ENCODE measurements around the gene LZTR1.
"Not testable (repeated sequence)": the region's sequence is repeated elsewhere in the genome, so short reads cannot be mapped to it uniquely, and the experiment has no call there.

Gene LZTR1

DNA sequence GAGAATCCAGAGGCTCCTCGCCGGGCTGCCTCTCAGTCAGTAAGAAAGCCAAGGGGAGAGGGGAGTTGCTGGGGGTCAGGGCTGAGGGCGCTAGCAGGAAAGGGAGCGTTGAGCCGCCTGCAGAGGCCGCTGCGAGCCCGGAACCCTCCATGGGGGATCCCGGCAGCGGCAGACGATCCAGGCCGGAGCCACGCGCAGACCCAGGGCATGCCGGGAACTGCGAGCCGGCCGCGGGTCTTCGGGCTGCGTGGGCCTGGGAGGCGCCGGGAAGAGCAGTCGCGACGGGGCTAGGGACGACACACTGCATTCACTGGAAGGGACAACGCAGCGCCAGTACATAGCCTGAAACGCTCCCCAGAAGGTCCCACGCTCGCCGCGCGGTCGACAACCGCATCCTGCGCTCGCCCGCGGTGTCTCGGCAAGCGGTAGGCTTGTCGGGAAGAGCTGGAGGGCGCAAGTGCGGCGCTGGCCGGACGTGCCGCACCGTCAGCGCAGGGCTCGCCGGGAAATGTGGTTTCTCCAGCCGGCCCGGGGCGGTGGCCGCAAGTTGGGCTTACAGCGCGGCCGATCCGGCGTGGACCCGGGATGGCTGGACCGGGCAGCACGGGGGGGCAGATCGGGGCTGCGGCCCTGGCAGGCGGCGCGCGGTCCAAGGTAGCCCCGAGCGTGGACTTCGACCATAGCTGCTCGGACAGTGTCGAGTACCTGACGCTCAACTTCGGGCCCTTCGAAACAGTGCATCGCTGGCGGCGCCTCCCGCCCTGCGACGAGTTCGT, at the start of gene LZTR1:
Gene LZTR1 (plus strand): TSS at position 511 of the 776 bp plus-strand sequence. CDS start 75 bp downstream, at position 586.
- Histone ChIP-seq H3K27me3 (ENCODE audit: insufficient read depth, low read length) (no peaks in the 10 kb centered on the region), H3K4me3 (ENCODE audit: low read length) (peak within 1 kb of the TSS; percentile 86), H3K36me3 (ENCODE audit: insufficient read depth, low read length) (peaks cover 18% of the 10 kb centered on the region), H2AFZ (ENCODE audit: low read depth, low read length) (peak within 1 kb of the TSS; percentile 81), H3K4me1 (ENCODE audit: insufficient read depth, low read length) (peaks cover 11% of the 10 kb centered on the region), H3K9me3 (ENCODE audit: low read length) (no peaks in the 10 kb centered on the region)

GRCh38 chr22:20933910-20934309, 48.2 kb upstream of the LZTR1 start:
- Histone ChIP-seq H3K4me1 (ENCODE audit: insufficient read depth, low read length) (no peaks in the 10 kb centered on the region), H3K36me3 (ENCODE audit: insufficient read depth, low read length) (peaks cover 44% of the 10 kb centered on the region), H3K4me3 (ENCODE audit: low read length) (no peak overlapping the region), H3K9me3 (ENCODE audit: low read length) (no peaks in the 10 kb centered on the region), H3K27me3 (ENCODE audit: insufficient read depth, low read length) (no peaks in the 10 kb centered on the region), H2AFZ (ENCODE audit: low read depth, low read length) (no peak overlapping the region)

- not testable (repeated sequence) for H3K4me1 ChIP-seq (ENCODE audit: insufficient read depth, low read length); H3K4me3 ChIP-seq (ENCODE audit: low read length); H3K9me3 ChIP-seq (ENCODE audit: low read length); H3K27me3 ChIP-seq (ENCODE audit: insufficient read depth, low read length); H2AFZ ChIP-seq (ENCODE audit: low read depth, low read length)
- peaks cover 45% of the 10 kb centered on the region for H3K36me3 ChIP-seq (ENCODE audit: insufficient read depth, low read length)
Measured at GRCh38 chr22:20935049-20935448, 47.0 kb upstream of the LZTR1 start.

DNA sequence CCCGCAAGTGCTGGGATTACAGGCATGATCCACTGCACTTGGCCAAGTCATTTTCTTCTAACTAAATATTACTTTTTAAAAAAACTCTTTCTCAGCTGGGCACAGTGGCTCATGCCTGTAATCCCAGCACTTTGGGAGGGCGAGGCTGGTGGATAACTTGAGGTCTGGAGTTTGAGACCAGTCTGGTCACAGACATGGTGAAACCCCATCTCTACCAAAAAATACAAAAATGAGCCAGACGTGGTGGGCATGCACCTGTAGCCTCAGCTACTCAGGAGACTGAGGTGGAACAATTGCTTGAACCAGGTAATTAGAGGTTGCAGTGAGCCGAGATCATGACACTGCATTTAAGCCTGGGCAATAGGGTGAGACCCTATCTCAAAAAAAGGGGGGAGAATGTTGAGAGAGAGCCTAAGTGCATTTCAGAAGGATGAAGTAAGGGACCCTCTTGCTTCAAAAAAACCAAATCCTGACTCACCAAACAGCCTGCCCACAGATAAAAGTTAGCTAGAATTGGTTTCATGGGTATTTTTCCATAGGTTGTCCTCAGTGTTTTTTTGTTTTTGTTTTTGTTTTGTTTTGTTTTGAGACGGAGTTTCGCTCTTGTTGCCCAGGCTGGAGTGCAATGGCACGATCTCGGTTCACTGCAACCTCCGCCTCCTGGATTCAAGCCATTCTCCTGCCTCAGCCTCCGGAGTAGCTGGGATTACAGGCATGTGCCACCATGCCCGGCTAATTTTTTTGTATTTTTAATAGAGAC, 46.1 kb upstream of the LZTR1 start:
- not testable (repeated sequence) for H2AFZ ChIP-seq (ENCODE audit: low read depth, low read length); H3K27me3 ChIP-seq (ENCODE audit: insufficient read depth, low read length); H3K4me1 ChIP-seq (ENCODE audit: insufficient read depth, low read length); H3K4me3 ChIP-seq (ENCODE audit: low read length); H3K9me3 ChIP-seq (ENCODE audit: low read length)
- H3K36me3 ChIP-seq (ENCODE audit: insufficient read depth, low read length) = peaks cover 47% of the 10 kb centered on the region

DNA sequence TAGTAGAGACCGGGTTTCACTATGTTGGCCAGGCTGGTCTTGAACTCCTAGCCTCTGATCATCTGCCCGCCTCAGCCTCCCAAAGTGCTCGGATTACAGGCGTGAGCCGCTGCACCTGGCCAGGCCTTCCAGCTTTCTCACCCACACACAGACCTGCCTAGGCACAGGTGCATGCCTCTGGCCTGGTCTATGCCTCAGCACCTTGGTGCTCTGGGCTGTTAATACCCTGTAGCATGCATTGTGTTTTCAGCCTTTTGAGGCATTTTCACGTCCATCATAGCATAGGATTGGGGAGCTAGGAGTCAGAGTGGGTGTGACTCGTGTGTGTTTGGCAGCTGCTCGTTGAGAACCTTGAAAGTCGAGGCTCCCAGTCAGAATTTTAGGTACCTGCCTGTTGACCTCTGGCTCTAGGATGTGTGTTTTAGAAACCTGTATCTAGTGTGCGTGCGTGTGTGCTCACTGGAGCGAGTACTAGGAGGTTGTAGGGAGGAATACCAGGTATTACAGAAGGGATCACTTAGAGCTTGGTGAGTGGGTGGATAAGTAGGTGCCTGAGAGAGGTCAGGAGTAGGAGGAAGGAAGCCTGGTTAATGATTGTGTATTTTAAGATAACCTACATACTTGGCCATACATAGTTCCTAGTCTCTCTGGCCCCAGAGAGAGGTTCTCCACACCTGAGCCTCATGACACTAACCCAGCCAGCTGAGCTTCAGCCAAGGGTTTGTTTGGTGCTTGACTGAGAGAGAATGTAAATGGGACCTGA, 44.9 kb upstream of the LZTR1 start:
- H3K36me3 ChIP-seq (ENCODE audit: insufficient read depth, low read length) = peaks cover 50% of the 10 kb centered on the region

GRCh38 chr22:20937794-20938671, 44.1 kb upstream of the LZTR1 start:
- Histone ChIP-seq H3K9me3 (ENCODE audit: low read length) (no peaks in the 10 kb centered on the region), H3K36me3 (ENCODE audit: insufficient read depth, low read length) (peaks cover 50% of the 10 kb centered on the region), H3K27me3 (ENCODE audit: insufficient read depth, low read length) (no peaks in the 10 kb centered on the region), H2AFZ (ENCODE audit: low read depth, low read length) (no peak overlapping the region), H3K4me3 (ENCODE audit: low read length) (no peak overlapping the region), H3K4me1 (ENCODE audit: insufficient read depth, low read length) (no peaks in the 10 kb centered on the region)

More for the DNA sequence above, 44.9 kb upstream of the LZTR1 start:
- H3K4me1 ChIP-seq (ENCODE audit: insufficient read depth, low read length) = no peaks in the 10 kb centered on the region
- no peaks in the 10 kb centered on the region for H3K27me3 ChIP-seq (ENCODE audit: insufficient read depth, low read length)
- no peak overlapping the region for H2AFZ ChIP-seq (ENCODE audit: low read depth, low read length)
- H3K4me3 ChIP-seq (ENCODE audit: low read length) = no peak overlapping the region
- H3K9me3 ChIP-seq (ENCODE audit: low read length) = no peaks in the 10 kb centered on the region

DNA sequence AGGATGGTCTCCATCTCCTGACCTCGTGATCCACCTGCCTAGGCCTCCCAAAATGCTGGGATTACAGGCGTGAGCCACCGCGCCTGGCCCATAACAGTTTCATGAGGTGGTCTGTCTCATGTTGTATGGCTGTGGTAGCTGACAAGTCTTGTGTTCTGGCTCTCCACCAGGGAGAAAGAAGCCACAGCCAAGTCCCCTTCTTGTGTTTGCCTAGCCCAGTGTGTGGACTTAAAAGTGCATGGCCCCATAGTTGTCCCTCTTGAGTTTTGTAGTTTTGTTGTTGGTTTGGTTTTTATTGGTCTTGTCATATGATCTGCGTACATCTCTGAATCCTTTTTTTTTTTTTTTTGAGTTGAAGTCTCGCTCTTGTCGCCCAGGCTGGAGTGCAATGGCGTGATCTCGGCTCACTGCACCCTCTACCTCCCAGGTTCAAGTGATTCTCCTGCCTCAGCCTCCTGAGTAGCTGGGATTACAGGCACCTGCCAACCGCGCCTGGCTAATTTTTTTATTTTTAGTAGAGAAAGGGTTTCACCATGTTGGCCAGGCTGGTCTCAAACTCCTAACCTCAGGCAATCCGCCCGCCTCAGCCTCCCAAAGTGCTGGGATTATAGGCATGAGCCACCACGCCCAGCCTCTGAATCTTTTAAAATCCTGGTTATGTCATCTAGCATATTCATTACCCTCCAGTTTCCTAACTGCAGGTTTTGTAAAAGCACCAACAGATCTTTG, 42.5 kb upstream of the LZTR1 start:
- H2AFZ ChIP-seq (ENCODE audit: low read depth, low read length); H3K27me3 ChIP-seq (ENCODE audit: insufficient read depth, low read length); H3K9me3 ChIP-seq (ENCODE audit: low read length); H3K4me1 ChIP-seq (ENCODE audit: insufficient read depth, low read length); H3K4me3 ChIP-seq (ENCODE audit: low read length): not testable (repeated sequence)
- H3K36me3 ChIP-seq (ENCODE audit: insufficient read depth, low read length) = peaks cover 46% of the 10 kb centered on the region

DNA sequence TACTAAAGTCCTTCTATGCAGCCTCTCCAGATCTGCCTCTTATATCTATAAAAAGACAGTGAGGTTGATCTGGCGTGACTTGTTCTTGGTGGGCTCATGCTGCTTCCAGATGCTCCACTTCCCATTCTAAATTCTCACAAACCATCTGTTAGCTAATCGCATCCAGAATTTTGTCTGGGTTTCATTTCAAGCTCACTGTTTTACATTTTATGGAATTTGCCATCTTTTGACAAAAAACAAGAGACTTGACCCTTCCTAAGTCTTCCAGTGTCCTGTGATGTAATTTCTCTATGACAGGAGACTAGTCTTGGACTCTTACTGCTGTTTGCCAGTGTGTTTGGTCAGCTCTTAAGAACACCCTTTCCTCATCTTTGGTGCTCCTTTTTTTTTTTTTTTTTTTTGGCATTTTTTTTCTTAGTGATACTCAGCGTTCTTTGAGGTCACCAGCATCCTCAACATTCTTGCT, 41.9 kb upstream of the LZTR1 start:
- peaks cover 42% of the 10 kb centered on the region for H3K36me3 ChIP-seq (ENCODE audit: insufficient read depth, low read length)
- no peak overlapping the region for H2AFZ ChIP-seq (ENCODE audit: low read depth, low read length)
- no peak overlapping the region for H3K4me3 ChIP-seq (ENCODE audit: low read length)
- no peaks in the 10 kb centered on the region for H3K4me1 ChIP-seq (ENCODE audit: insufficient read depth, low read length)
- H3K9me3 ChIP-seq (ENCODE audit: low read length) = no peaks in the 10 kb centered on the region
- H3K27me3 ChIP-seq (ENCODE audit: insufficient read depth, low read length) = no peaks in the 10 kb centered on the region

- H3K36me3 ChIP-seq (ENCODE audit: insufficient read depth, low read length) = peaks cover 34% of the 10 kb centered on the region
- no peak overlapping the region for H3K4me3 ChIP-seq (ENCODE audit: low read length)
Measured at GRCh38 chr22:20940904-20941385, 41.2 kb upstream of the LZTR1 start.

GRCh38 chr22:20942203-20942902, 39.7 kb upstream of the LZTR1 start:
- H3K36me3 ChIP-seq (ENCODE audit: insufficient read depth, low read length) = peaks cover 34% of the 10 kb centered on the region
- not testable (repeated sequence) for H3K27me3 ChIP-seq (ENCODE audit: insufficient read depth, low read length); H3K9me3 ChIP-seq (ENCODE audit: low read length); H3K4me1 ChIP-seq (ENCODE audit: insufficient read depth, low read length); H2AFZ ChIP-seq (ENCODE audit: low read depth, low read length); H3K4me3 ChIP-seq (ENCODE audit: low read length)

More at GRCh38 chr22:20940904-20941385, 41.2 kb upstream of the LZTR1 start:
- Histone ChIP-seq H3K9me3 (ENCODE audit: low read length) (no peaks in the 10 kb centered on the region), H3K4me1 (ENCODE audit: insufficient read depth, low read length) (no peaks in the 10 kb centered on the region), H2AFZ (ENCODE audit: low read depth, low read length) (no peak overlapping the region), H3K27me3 (ENCODE audit: insufficient read depth, low read length) (no peaks in the 10 kb centered on the region)

GRCh38 chr22:20943104-20943933, 38.8 kb upstream of the LZTR1 start:
- Histone ChIP-seq H3K36me3 (ENCODE audit: insufficient read depth, low read length) (peaks cover 28% of the 10 kb centered on the region), H3K27me3 (ENCODE audit: insufficient read depth, low read length) (no peaks in the 10 kb centered on the region), H3K4me3 (ENCODE audit: low read length) (no peak overlapping the region), H2AFZ (ENCODE audit: low read depth, low read length) (no peak overlapping the region), H3K4me1 (ENCODE audit: insufficient read depth, low read length) (no peaks in the 10 kb centered on the region), H3K9me3 (ENCODE audit: low read length) (no peaks in the 10 kb centered on the region)
